Vagina (tissue), 2 donors: ENCODE measurements around the gene RFX2.

Source experiments
- POLR2A ChIP-seq, 2 donors: fragments of 450-650 bp; IDR thresholded peaks; one replicate each; pipeline ENCODE4 v1.6.1; 2017; ENCODE audit warnings: antibody characterized with exemption in 2 of 2, mild to moderate bottlenecking in 2 of 2, moderate library complexity in 2 of 2
- TF ChIP-seq, protein P1 (sequence below), 3 experiments: fragments of 450-650 bp in 2 of 3; fragments of 200-600 bp in 1 of 3; sonication (generic) in 1 of 3; IDR thresholded peaks; one replicate each; pipeline ENCODE4 v1.5.1; 2017 to 2019; ENCODE audit warnings: antibody characterized with exemption in 3 of 3, mild to moderate bottlenecking in 2 of 3, moderate library complexity in 2 of 3

DNA sequence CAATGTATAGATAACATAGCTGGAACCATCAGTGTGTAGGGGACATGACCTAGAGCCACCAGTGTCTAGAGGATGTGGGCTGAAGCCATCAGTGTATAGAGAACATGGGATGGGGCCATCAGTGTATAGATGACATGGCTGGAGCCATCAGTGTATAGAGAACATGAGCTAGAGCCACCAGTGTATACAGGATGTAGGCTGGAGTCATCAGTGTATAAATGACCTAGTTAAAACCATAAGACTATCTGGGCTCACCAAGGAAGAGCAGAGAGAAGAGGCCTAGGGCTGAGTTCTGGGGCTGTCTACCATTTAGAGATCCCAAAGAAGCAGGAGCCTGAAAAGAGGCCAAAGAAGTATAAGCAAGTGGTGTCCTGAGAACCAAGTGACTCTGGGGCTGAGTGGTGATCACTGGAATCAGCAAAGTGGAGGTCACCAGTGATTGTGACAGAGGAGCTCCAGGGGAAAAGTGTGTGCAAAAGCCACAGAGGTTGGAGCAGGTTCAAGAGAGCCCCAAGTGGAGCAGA is 41.0 kb downstream of the RFX2 start:
- TF ChIP-seq, protein P1, sequence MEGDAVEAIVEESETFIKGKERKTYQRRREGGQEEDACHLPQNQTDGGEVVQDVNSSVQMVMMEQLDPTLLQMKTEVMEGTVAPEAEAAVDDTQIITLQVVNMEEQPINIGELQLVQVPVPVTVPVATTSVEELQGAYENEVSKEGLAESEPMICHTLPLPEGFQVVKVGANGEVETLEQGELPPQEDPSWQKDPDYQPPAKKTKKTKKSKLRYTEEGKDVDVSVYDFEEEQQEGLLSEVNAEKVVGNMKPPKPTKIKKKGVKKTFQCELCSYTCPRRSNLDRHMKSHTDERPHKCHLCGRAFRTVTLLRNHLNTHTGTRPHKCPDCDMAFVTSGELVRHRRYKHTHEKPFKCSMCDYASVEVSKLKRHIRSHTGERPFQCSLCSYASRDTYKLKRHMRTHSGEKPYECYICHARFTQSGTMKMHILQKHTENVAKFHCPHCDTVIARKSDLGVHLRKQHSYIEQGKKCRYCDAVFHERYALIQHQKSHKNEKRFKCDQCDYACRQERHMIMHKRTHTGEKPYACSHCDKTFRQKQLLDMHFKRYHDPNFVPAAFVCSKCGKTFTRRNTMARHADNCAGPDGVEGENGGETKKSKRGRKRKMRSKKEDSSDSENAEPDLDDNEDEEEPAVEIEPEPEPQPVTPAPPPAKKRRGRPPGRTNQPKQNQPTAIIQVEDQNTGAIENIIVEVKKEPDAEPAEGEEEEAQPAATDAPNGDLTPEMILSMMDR (IDR thresholded peaks at IDR 0.05), result no peak
- no peak for TF ChIP-seq POLR2A (IDR thresholded peaks at IDR 0.05)
